Measurements from ENCODE around the gene IFT25. TPM values are rescaled to one million over a fixed set of nuclear protein-coding genes. Genes with fewer than 3 reads are reported as not detected.

Gene IFT25
- total and polyA plus RNA-seq, 2 donors (not counting 1 experiment from before 2014, with no cell fraction given): 18.2 to 45.7 TPM

- Histone ChIP-seq H3K4me2 (replicated peaks; ENCODE audit: low read depth, low read length, poor library complexity, severe bottlenecking) (no peak overlapping the region), H3K9me3 (ENCODE audit: control extremely low read depth in 1 of 3, control insufficient read depth in 2 of 3, insufficient read depth in 1 of 3, low read length in 2 of 3) (no peaks in the 10 kb centered on the region), H2AFZ (ENCODE audit: insufficient read depth, low read depth, low read length, poor library complexity, severe bottlenecking) (no peak overlapping the region), H4K20me1 (ENCODE audit: control insufficient read depth, insufficient read depth, low read length, poor library complexity, severe bottlenecking) (no peaks in the 10 kb centered on the region), H3K79me2 (ENCODE audit: control insufficient read depth, insufficient read depth, low read length) (no peaks in the 10 kb centered on the region), H3K27me3 (replicated peaks in 1 of 4; ENCODE audit: control extremely low read depth in 1 of 4, control insufficient read depth in 3 of 4, insufficient read depth in 4 of 4, low read length in 3 of 4) (no peaks in the 10 kb centered on the region), H3K36me3 (replicated peaks in 1 of 2; ENCODE audit: control extremely low read depth in 1 of 2, control insufficient read depth in 1 of 2, extremely low read depth in 1 of 2, insufficient read depth in 2 of 2, low read length in 1 of 2) (no peaks in the 10 kb centered on the region), H3K4me1 (ENCODE audit: control insufficient read depth in 2 of 2, insufficient read depth in 2 of 2, low read length in 2 of 2) (peaks cover 4 to 11% of the 10 kb centered on the region in 2 donors), H3K9ac (ENCODE audit: low read length) (no peak overlapping the region), H3K4me3 (ENCODE audit: control extremely low read depth in 1 of 5, extremely low read depth in 1 of 5, insufficient read depth in 1 of 5, low read depth in 2 of 5, low read length in 4 of 5) (no peak overlapping the region), H3K27ac (ENCODE audit: low read length in 2 of 2) (no peak overlapping the region)
- DNase-seq (no peak), ATAC-seq (ENCODE audit: low read depth) (no peak)
- intact Hi-C loops (cut with micrococcal nuclease): no loop called here
- no peak for TF ChIP-seq CTCF (IDR thresholded peaks at IDR 0.05)
- no peak for TF ChIP-seq EZH2 (IDR thresholded peaks at IDR 0.05; ENCODE audit: borderline replicate concordance, insufficient read depth, low read depth, low read length, poor library complexity, severe bottlenecking)
- H3K9me3 Mint-ChIP-seq (ENCODE audit: insufficient read depth): no peaks in the 10 kb centered on the region
- peaks cover 13% of the 10 kb centered on the region for H3K4me1 Mint-ChIP-seq
- ChIA-PET POLR2A (no interaction called here), CTCF (interaction anchor here (1.2 kb wide), 1 partner anchor 16 kb away, joined by 4 read pairs; no protein-coding TSS in a partner anchor)
- peaks cover 10% of the 10 kb centered on the region for H3K27me3 Mint-ChIP-seq
- WGBS (ENCODE audit: insufficient coverage): 67% methylated on average over 6 of the region's 6 CpGs
- no peak overlapping the region for H3K4me3 Mint-ChIP-seq
- H3K27ac Mint-ChIP-seq: no peak overlapping the region
Observed at GRCh38 chr1:53895421-53895820, 50.1 kb downstream of the IFT25 start.

GRCh38 chr1:53894644-53895043, 50.9 kb downstream of the IFT25 start:
- Histone ChIP-seq H4K20me1 (ENCODE audit: control insufficient read depth, insufficient read depth, low read length, poor library complexity, severe bottlenecking) (no peaks in the 10 kb centered on the region), H3K4me3 (ENCODE audit: control extremely low read depth in 1 of 5, extremely low read depth in 1 of 5, insufficient read depth in 1 of 5, low read depth in 2 of 5, low read length in 4 of 5) (no peak overlapping the region), H3K4me2 (replicated peaks; ENCODE audit: low read depth, low read length, poor library complexity, severe bottlenecking) (no peak overlapping the region), H3K27ac (ENCODE audit: low read length in 2 of 2) (no peak overlapping the region), H2AFZ (ENCODE audit: insufficient read depth, low read depth, low read length, poor library complexity, severe bottlenecking) (no peak overlapping the region), H3K27me3 (replicated peaks in 1 of 4; ENCODE audit: control extremely low read depth in 1 of 4, control insufficient read depth in 3 of 4, insufficient read depth in 4 of 4, low read length in 3 of 4) (no peaks in the 10 kb centered on the region), H3K9ac (ENCODE audit: low read length) (no peak overlapping the region), H3K4me1 (ENCODE audit: control insufficient read depth in 2 of 2, insufficient read depth in 2 of 2, low read length in 2 of 2) (peaks cover 9 to 16% of the 10 kb centered on the region in 2 donors), H3K79me2 (ENCODE audit: control insufficient read depth, insufficient read depth, low read length) (no peaks in the 10 kb centered on the region), H3K36me3 (replicated peaks in 1 of 2; ENCODE audit: control extremely low read depth in 1 of 2, control insufficient read depth in 1 of 2, extremely low read depth in 1 of 2, insufficient read depth in 2 of 2, low read length in 1 of 2) (no peaks in the 10 kb centered on the region), H3K9me3 (ENCODE audit: control extremely low read depth in 1 of 3, control insufficient read depth in 2 of 3, insufficient read depth in 1 of 3, low read length in 2 of 3) (no peaks in the 10 kb centered on the region)
- ChIA-PET POLR2A (no interaction called here), CTCF (no interaction called here)
- no peak overlapping the region for H3K4me3 Mint-ChIP-seq
- peaks cover 10% of the 10 kb centered on the region for H3K27me3 Mint-ChIP-seq
- H3K4me1 Mint-ChIP-seq: peaks cover 20% of the 10 kb centered on the region
- intact Hi-C loops (cut with micrococcal nuclease): no loop called here
- TF ChIP-seq EZH2 (IDR thresholded peaks at IDR 0.05; ENCODE audit: borderline replicate concordance, insufficient read depth, low read depth, low read length, poor library complexity, severe bottlenecking) (no peak), CTCF (IDR thresholded peaks at IDR 0.05) (no peak)
- no peak overlapping the region for H3K27ac Mint-ChIP-seq
- no peak for ATAC-seq (ENCODE audit: low read depth)
- DNase-seq: no peak
- WGBS (ENCODE audit: insufficient coverage): 96% methylated on average over 5 of the region's 5 CpGs
- H3K9me3 Mint-ChIP-seq (ENCODE audit: insufficient read depth): no peaks in the 10 kb centered on the region
